ENCODE data around the gene SARM1.

- TF ChIP-seq CTCF (IDR thresholded peaks at IDR 0.05; ENCODE audit: low read depth, low read length), result no peak
- TF ChIP-seq POLR2A (IDR thresholded peaks at IDR 0.05; ENCODE audit: extremely low read depth, insufficient read length), result no peak
- TF ChIP-seq MAX (IDR thresholded peaks at IDR 0.05; ENCODE audit: low read depth, low read length), result no peak
- no peak for TF ChIP-seq MYC (IDR thresholded peaks at IDR 0.05; ENCODE audit: low read depth, low read length)
These were observed 23.9 kb downstream of the SARM1 start for GRCh38 chr17:28395426-28395825.

Measured in NB4 (cell line).